Neural progenitor cell (in vitro differentiated cells): Measurements from ENCODE around the gene GNAQ.

Experiments
- EZH2 ChIP-seq: fragments of 200-600 bp; sonication (generic); IDR thresholded peaks from 2 replicates; pipeline ENCODE4 v1.6.1; 2017; ENCODE audit warnings: antibody characterized with exemption, mild to moderate bottlenecking, moderate library complexity
- EZH2phosphoT487 ChIP-seq: fragments of 200-600 bp; sonication (generic); IDR thresholded peaks from 2 replicates; pipeline ENCODE4 v1.6.1; 2017; ENCODE audit warnings: antibody characterized with exemption
- TF ChIP-seq, protein P1 (sequence below): fragments of 200-600 bp; sonication (generic); IDR thresholded peaks from 2 replicates; pipeline ENCODE4 v1.5.1; 2017; ENCODE audit warnings: antibody characterized with exemption, mild to moderate bottlenecking

DNA sequence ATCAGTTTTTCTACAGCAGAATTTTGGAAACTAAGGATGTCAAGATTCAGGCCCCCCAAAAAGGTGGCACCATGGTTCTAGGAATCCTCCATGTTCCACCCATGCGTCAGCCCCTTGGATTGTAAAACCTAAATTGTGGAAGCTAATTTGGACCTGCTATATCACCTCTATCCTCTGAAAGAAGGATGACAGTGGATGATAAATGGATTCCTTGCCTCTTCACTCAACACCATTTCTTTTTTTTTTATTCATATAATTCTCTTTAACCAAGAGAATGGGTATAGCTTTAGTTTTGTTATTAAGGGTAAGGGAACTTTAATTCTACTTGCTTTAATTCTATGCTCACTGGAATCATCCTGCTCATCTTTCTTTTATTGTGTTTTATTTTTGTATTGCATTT, 71.8 kb downstream of the GNAQ start:
- TF ChIP-seq EZH2 (no peak), EZH2phosphoT487 (no peak)
- TF ChIP-seq, protein P1, sequence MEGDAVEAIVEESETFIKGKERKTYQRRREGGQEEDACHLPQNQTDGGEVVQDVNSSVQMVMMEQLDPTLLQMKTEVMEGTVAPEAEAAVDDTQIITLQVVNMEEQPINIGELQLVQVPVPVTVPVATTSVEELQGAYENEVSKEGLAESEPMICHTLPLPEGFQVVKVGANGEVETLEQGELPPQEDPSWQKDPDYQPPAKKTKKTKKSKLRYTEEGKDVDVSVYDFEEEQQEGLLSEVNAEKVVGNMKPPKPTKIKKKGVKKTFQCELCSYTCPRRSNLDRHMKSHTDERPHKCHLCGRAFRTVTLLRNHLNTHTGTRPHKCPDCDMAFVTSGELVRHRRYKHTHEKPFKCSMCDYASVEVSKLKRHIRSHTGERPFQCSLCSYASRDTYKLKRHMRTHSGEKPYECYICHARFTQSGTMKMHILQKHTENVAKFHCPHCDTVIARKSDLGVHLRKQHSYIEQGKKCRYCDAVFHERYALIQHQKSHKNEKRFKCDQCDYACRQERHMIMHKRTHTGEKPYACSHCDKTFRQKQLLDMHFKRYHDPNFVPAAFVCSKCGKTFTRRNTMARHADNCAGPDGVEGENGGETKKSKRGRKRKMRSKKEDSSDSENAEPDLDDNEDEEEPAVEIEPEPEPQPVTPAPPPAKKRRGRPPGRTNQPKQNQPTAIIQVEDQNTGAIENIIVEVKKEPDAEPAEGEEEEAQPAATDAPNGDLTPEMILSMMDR: no peak
